ENCODE results near the gene TSPO.

TSPO gene

DNA sequence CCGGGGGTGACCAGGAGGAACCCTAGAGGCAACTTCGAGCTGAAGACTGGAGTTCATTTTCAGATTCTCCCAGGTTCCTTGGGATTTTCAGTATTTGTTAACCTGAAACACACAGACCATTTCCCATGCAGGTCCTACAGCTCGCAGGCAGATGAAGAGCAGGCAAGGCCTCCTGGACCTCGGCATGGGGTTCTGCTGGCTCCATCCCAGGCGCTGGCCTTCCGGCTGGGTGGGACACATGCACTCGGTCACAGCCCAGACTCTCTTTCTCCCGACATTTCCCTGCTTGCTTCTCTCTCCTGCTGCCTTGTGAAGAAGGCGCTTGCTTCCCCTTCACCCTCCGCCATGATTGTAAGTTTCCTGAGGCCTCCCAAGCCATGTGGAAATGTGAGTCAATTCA, 51.0 kb downstream of the TSPO start:
- H3K4me3 Mint-ChIP-seq, result no peak overlapping the region
- no peak overlapping the region for H3K27ac Mint-ChIP-seq
- DNase-seq (ENCODE audit: low spot score), result no peak
- no peaks in the 10 kb centered on the region for H3K9me3 Mint-ChIP-seq
- H3K4me1 Mint-ChIP-seq (ENCODE audit: low read depth), result no peaks in the 10 kb centered on the region
- H3K36me3 Mint-ChIP-seq (ENCODE audit: low read depth), result no peaks in the 10 kb centered on the region
- H3K27me3 Mint-ChIP-seq (ENCODE audit: low read depth), result no peaks in the 10 kb centered on the region

- Mint-ChIP-seq H3K27ac (no peak overlapping the region), H3K36me3 (ENCODE audit: low read depth) (no peaks in the 10 kb centered on the region), H3K4me1 (ENCODE audit: low read depth) (no peaks in the 10 kb centered on the region), H3K4me3 (no peak overlapping the region), H3K9me3 (no peaks in the 10 kb centered on the region), H3K27me3 (ENCODE audit: low read depth) (no peaks in the 10 kb centered on the region)
- DNase-seq (ENCODE audit: low spot score), result no peak
Observed at GRCh38 chr22:43202756-43203410, 51.5 kb downstream of the TSPO start.

DNA sequence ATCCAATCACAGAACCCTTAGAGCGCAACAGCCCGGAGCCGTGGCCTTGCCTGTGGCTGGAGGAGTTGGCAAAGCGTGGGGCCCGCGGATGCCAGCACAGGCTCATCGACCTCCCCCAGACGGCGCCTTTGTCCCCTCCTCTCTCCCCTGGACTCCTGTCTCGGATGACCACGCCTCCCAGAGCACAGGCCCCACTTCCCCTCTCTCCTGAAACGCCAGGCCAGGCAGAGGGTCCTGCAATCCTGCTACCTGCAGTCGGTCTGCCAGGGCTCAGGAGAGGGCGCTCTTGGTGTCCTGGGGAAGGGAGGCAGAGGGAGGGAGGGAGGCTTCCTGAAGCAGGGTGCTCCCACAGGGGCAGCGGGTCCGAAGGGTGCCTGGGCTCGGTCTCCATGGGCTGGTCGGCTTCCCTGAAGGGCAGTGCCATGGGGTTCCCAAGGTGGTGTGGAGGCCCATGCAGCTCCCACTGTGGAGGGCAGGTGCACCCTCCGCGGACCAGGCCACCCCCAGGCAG, 52.2 kb downstream of the TSPO start:
- Mint-ChIP-seq H3K27ac (no peak overlapping the region), H3K27me3 (ENCODE audit: low read depth) (no peaks in the 10 kb centered on the region), H3K4me3 (no peak overlapping the region), H3K36me3 (ENCODE audit: low read depth) (no peaks in the 10 kb centered on the region), H3K4me1 (ENCODE audit: low read depth) (no peaks in the 10 kb centered on the region), H3K9me3 (no peaks in the 10 kb centered on the region)
- DNase-seq (ENCODE audit: low spot score), result no peak

DNA sequence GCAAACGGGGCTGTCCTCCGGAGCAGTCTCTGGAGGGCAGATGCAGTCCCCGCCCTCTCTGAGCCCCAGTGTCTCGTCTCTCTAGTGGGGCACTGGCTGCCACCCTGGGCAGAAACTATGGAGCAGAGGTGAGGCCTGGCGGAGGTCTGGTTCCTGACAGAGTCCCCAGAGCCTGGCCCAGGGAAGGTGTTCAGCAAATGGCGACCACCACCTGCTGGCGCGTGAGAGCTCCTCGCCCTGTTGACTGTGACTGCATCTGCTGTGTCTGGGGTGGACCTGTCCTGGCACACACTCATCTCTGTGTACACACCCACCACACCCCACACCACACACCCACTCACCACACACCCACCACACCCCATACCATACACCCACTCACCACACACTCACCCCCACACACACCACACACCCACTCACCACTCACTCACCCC, 53.9 kb downstream of the TSPO start:
- H3K27ac Mint-ChIP-seq, result no peak overlapping the region
- no peaks in the 10 kb centered on the region for H3K4me1 Mint-ChIP-seq (ENCODE audit: low read depth)

DNA sequence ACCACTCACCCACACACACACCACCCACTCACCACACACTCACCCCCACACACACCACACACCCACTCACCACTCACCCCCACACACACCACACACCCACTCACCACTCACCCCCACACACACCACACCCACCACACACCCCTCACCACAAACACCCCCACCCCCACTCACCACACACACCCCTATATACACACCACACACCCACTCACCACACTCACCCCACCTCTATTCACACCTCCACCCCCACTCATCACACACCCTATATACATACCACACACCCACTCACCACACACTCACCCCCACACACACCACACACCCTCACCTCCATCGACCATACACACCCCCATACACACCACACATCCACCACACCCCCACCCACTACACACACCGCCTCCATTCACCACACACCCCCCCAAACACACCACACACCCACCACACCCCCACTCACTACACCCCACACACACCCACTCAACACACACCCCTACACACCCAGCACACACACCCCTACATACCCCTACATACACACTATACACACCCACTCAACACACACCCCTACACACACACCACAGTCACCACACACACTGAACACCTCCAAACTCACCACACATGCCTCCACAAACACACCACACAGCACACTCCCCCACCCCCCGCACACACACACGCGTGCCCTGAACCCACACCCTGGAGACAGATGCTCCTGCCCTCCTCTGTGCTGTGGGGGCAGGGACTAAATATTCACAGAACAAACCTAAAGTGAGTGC, 54.6 kb downstream of the TSPO start:
- peak overlapping the region; percentile 77 for H3K27ac Mint-ChIP-seq
- H3K36me3 Mint-ChIP-seq (ENCODE audit: low read depth), result no peaks in the 10 kb centered on the region
- no peak for DNase-seq (ENCODE audit: low spot score)
- no peak overlapping the region for H3K4me3 Mint-ChIP-seq
- H3K27me3 Mint-ChIP-seq (ENCODE audit: low read depth), result no peaks in the 10 kb centered on the region
- no peaks in the 10 kb centered on the region for H3K9me3 Mint-ChIP-seq
- no peaks in the 10 kb centered on the region for H3K4me1 Mint-ChIP-seq (ENCODE audit: low read depth)

More for the DNA sequence above, 53.9 kb downstream of the TSPO start:
- H3K9me3 Mint-ChIP-seq, result no peaks in the 10 kb centered on the region
- H3K36me3 Mint-ChIP-seq (ENCODE audit: low read depth), result no peaks in the 10 kb centered on the region
- H3K4me3 Mint-ChIP-seq, result no peak overlapping the region
- no peaks in the 10 kb centered on the region for H3K27me3 Mint-ChIP-seq (ENCODE audit: low read depth)
- DNase-seq (ENCODE audit: low spot score), result no peak

DNA sequence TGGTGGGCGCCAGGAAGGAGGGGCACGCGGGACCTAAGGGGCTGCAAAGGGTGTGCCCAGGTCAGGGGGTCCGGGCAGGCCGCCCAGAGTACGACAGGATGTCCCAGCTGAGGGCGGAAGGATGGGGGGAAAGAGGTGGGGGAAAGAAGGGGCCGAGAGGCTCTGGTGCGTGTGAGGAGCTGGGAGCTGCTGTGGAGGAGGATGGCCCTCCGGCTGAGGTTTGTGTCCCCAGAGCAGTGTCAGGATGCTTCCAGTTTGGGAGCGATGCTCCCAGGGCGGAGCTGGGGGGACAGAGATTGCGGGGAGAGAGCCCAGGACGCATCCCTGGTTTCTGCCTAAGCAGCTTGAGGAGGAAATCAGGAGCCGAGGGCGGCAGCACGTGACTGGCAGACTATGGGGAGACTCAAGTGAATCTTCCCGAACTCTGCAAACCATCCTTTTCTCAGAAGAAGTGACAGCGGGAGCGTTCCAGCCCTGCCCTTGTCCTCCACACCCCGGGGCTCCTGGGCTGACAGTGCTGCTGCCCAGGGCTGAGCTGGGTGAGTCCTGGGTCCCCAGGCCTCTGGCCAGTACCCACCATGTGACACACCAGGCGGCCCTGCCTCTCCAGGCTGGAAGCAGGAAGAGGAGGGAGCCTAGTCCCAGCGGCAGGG, 55.3 kb downstream of the TSPO start:
- H3K4me1 Mint-ChIP-seq (ENCODE audit: low read depth), result no peaks in the 10 kb centered on the region
- DNase-seq (ENCODE audit: low spot score), result no peak
- H3K4me3 Mint-ChIP-seq, result no peak overlapping the region
- H3K36me3 Mint-ChIP-seq (ENCODE audit: low read depth), result no peaks in the 10 kb centered on the region
- H3K27me3 Mint-ChIP-seq (ENCODE audit: low read depth), result no peaks in the 10 kb centered on the region
- H3K9me3 Mint-ChIP-seq, result no peaks in the 10 kb centered on the region
- no peak overlapping the region for H3K27ac Mint-ChIP-seq

DNA sequence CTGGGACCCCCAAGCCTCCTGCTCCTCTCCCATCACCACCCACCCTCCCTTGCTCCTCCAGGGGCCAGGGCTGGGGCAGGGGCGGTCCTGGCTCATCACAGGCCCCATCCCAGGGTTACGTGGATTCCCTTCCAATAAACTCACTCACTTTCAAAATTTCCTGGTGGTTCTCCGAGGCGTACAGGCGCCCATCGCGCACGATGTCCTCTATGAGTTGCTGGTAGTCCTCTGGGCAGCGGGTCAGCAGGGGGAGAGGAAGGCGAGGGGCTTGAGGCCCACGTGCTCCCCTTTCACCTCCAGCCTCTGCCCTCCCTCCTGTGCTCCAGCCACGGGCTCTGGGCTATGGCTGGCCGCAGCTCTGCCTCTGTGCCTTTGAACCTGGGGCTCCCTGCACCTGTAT, 56.0 kb downstream of the TSPO start:
- Mint-ChIP-seq H3K4me3 (no peak overlapping the region), H3K27me3 (ENCODE audit: low read depth) (no peaks in the 10 kb centered on the region), H3K27ac (no peak overlapping the region), H3K4me1 (ENCODE audit: low read depth) (no peaks in the 10 kb centered on the region), H3K36me3 (ENCODE audit: low read depth) (no peaks in the 10 kb centered on the region), H3K9me3 (no peaks in the 10 kb centered on the region)
- no peak for DNase-seq (ENCODE audit: low spot score)

- no peaks in the 10 kb centered on the region for H3K36me3 Mint-ChIP-seq (ENCODE audit: low read depth)
- H3K4me3 Mint-ChIP-seq, result no peak overlapping the region
- no peak for DNase-seq (ENCODE audit: low spot score)
- no peaks in the 10 kb centered on the region for H3K9me3 Mint-ChIP-seq
- H3K27me3 Mint-ChIP-seq (ENCODE audit: low read depth), result no peaks in the 10 kb centered on the region
- no peaks in the 10 kb centered on the region for H3K4me1 Mint-ChIP-seq (ENCODE audit: low read depth)
- H3K27ac Mint-ChIP-seq, result no peak overlapping the region
Observed at GRCh38 chr22:43207849-43208702, 56.7 kb downstream of the TSPO start.

- H3K36me3 Mint-ChIP-seq (ENCODE audit: low read depth), result no peaks in the 10 kb centered on the region
- no peaks in the 10 kb centered on the region for H3K9me3 Mint-ChIP-seq
- DNase-seq (ENCODE audit: low spot score), result no peak
- no peak overlapping the region for H3K4me3 Mint-ChIP-seq
- no peak overlapping the region for H3K27ac Mint-ChIP-seq
- H3K27me3 Mint-ChIP-seq (ENCODE audit: low read depth), result no peaks in the 10 kb centered on the region
- no peaks in the 10 kb centered on the region for H3K4me1 Mint-ChIP-seq (ENCODE audit: low read depth)
Observed at GRCh38 chr22:43208703-43209522, 57.6 kb downstream of the TSPO start.

- H3K4me1 Mint-ChIP-seq (ENCODE audit: low read depth), result no peaks in the 10 kb centered on the region
Observed at GRCh38 chr22:43209523-43209890, 58.1 kb downstream of the TSPO start.

GRCh38 chr22:43209971-43210370, 58.6 kb downstream of the TSPO start:
- DNase-seq (ENCODE audit: low spot score), result no peak

More at GRCh38 chr22:43209523-43209890, 58.1 kb downstream of the TSPO start:
- no peaks in the 10 kb centered on the region for H3K9me3 Mint-ChIP-seq
- H3K27me3 Mint-ChIP-seq (ENCODE audit: low read depth), result no peaks in the 10 kb centered on the region
- H3K36me3 Mint-ChIP-seq (ENCODE audit: low read depth), result no peaks in the 10 kb centered on the region
- DNase-seq (ENCODE audit: low spot score), result no peak
- no peak overlapping the region for H3K4me3 Mint-ChIP-seq
- no peak overlapping the region for H3K27ac Mint-ChIP-seq

GRCh38 chr22:43210631-43211515, 59.5 kb downstream of the TSPO start:
- no peaks in the 10 kb centered on the region for H3K27me3 Mint-ChIP-seq (ENCODE audit: low read depth)
- H3K4me1 Mint-ChIP-seq (ENCODE audit: low read depth), result no peaks in the 10 kb centered on the region
- no peak overlapping the region for H3K4me3 Mint-ChIP-seq
- H3K36me3 Mint-ChIP-seq (ENCODE audit: low read depth), result no peaks in the 10 kb centered on the region
- no peak overlapping the region for H3K27ac Mint-ChIP-seq
- DNase-seq (ENCODE audit: low spot score), result no peak
- no peaks in the 10 kb centered on the region for H3K9me3 Mint-ChIP-seq

More at GRCh38 chr22:43209971-43210370, 58.6 kb downstream of the TSPO start:
- Mint-ChIP-seq H3K4me3 (no peak overlapping the region), H3K27ac (no peak overlapping the region), H3K9me3 (no peaks in the 10 kb centered on the region), H3K36me3 (ENCODE audit: low read depth) (no peaks in the 10 kb centered on the region), H3K27me3 (ENCODE audit: low read depth) (no peaks in the 10 kb centered on the region), H3K4me1 (ENCODE audit: low read depth) (no peaks in the 10 kb centered on the region)

Data from T-helper 2 cell treated with Interferon-gamma antibody and Interleukin-4, amounts not matched to agents 5 μg/mL and 100 μg/mL, for 36 hours (primary cell).